ENCODE measurements around the gene PIH1D2.

- no peak for TF ChIP-seq MAZ (IDR thresholded peaks at IDR 0.05; ENCODE audit: borderline replicate concordance, low read depth, low read length)
- no peak for TF ChIP-seq CTCF (IDR thresholded peaks at IDR 0.05)
- no peak for TF ChIP-seq MAX (IDR thresholded peaks at IDR 0.05)
- no peak for TF ChIP-seq FOSB (CRISPR knock-in tag; IDR thresholded peaks at IDR 0.05)
These were observed 48.3 kb upstream of the PIH1D2 start for GRCh38 chr11:112121981-112122615.

All from A549 (cell line).